H1 (cell line): ENCODE data around the gene RMC1. TPM values are rescaled to one million over a fixed set of nuclear protein-coding genes. Genes with fewer than 3 reads are reported as not detected.
A peak's percentile ranks its signal among the peaks of the same experiment; 100 is the strongest.

Experiments
- CTCF ChIA-PET: fragments of 300-600 bp; sonication (Branson Sonifier 250); formaldehyde crosslinking; loops from one replicate; lab custom pipeline; 2021; ENCODE audit not compliant: partially characterized antibody; lab: Charles Lee
- POLR2A ChIA-PET: fragments of 300-600 bp; sonication (Branson Sonifier 250); formaldehyde crosslinking; loops from one replicate; lab custom pipeline; 2021; ENCODE audit warnings: inconsistent platforms; ENCODE audit not compliant: partially characterized antibody; lab: Charles Lee
- DNase-seq, 2 experiments: peaks; one replicate each; pipeline versions ENCODE4 v3.0.0 to v3.0.0-alpha.2; 2010 to 2022; ENCODE audit warnings: low spot score in 2 of 2, low read depth in 1 of 2, mixed read lengths in 1 of 2
- FAIRE-seq: peaks from 2 replicates; lab custom pipeline; 2011; peaks lifted over from hg19 to GRCh38; lab: Jason Lieb, UNC
- H2AFZ ChIP-seq: 2 replicates; pipeline ENCODE4 v1.8.1; 2012; ENCODE audit warnings: low read length, inconsistent platforms
- H2AK5ac ChIP-seq: 2 replicates; pipeline ENCODE4 v1.6.1; 2013; ENCODE audit warnings: low read depth, low read length
- H2BK120ac ChIP-seq: replicated peaks from 2 replicates; pipeline ENCODE3; 2013; ENCODE audit warnings: low read depth, low read length, inconsistent platforms
- H2BK12ac ChIP-seq: 2 replicates; pipeline ENCODE4 v1.6.1; 2013; ENCODE audit warnings: low read depth, low read length
- H2BK15ac ChIP-seq: 2 replicates; pipeline ENCODE4 v1.6.1; 2013; ENCODE audit warnings: low read length
- H2BK20ac ChIP-seq: 2 replicates; pipeline ENCODE4 v1.6.1; 2013; ENCODE audit warnings: low read length
- H2BK5ac ChIP-seq: 2 replicates; pipeline ENCODE4 v1.6.1; 2013; ENCODE audit warnings: low read depth, low read length
- H3K14ac ChIP-seq: 2 replicates; pipeline ENCODE4 v1.6.1; 2013; ENCODE audit warnings: inconsistent platforms; ENCODE audit not compliant: insufficient read length
- H3K18ac ChIP-seq: 2 replicates; pipeline ENCODE4 v1.6.1; 2013; ENCODE audit warnings: low read length; ENCODE audit errors: extremely low read depth
- H3K23ac ChIP-seq: 2 replicates; pipeline ENCODE4 v1.6.1; 2013; ENCODE audit warnings: inconsistent platforms; ENCODE audit not compliant: insufficient read length
- H3K23me2 ChIP-seq: 2 replicates; pipeline ENCODE4 v1.6.1; 2013; ENCODE audit warnings: low read depth, low read length
- H3K27ac ChIP-seq: 2 replicates; pipeline ENCODE4 v1.6.1; 2011; ENCODE audit warnings: low read depth, low read length, inconsistent platforms
- H3K27me3 ChIP-seq, 4 experiments: replicated peaks in 1 of 4; 1 replicate in 1 of 4; 2 replicates in 3 of 4; pipeline versions ENCODE4 v1.6.1 to v1.8.1; 2011 to 2013; ENCODE audit warnings: low read length in 3 of 4, mild to moderate bottlenecking in 3 of 4, inconsistent platforms in 2 of 4, mixed read lengths in 2 of 4, moderate library complexity in 1 of 4; ENCODE audit not compliant: control insufficient read depth in 3 of 4, insufficient read depth in 3 of 4; ENCODE audit errors: extremely low read depth in 1 of 4
- H3K36me3 ChIP-seq, 4 experiments: 2 replicates each; pipeline versions ENCODE4 v1.6.1 to v1.8.1; 2011 to 2013; ENCODE audit warnings: mild to moderate bottlenecking in 4 of 4, low read length in 3 of 4, moderate library complexity in 2 of 4, control low read depth in 1 of 4, inconsistent platforms in 1 of 4; ENCODE audit not compliant: insufficient read depth in 4 of 4, control insufficient read depth in 2 of 4
- H3K4ac ChIP-seq: replicated peaks from 2 replicates; pipeline ENCODE3; 2013; ENCODE audit warnings: low read length, low read depth, mixed read lengths, inconsistent platforms; ENCODE audit not compliant: insufficient read length
- H3K4me1 ChIP-seq, 4 experiments: replicated peaks in 1 of 4; 1 replicate in 1 of 4; 2 replicates in 3 of 4; pipeline versions ENCODE4 v1.6.1 to v1.8.1; 2011 to 2013; ENCODE audit warnings: low read length in 3 of 4, inconsistent platforms in 2 of 4, mixed read lengths in 1 of 4; ENCODE audit not compliant: insufficient read depth in 4 of 4, control insufficient read depth in 3 of 4
- H3K4me2 ChIP-seq, 2 experiments: 2 replicates each; pipeline versions ENCODE4 v1.6.1 to v1.8.1; 2011 to 2013; ENCODE audit warnings: low read depth in 2 of 2, low read length in 2 of 2, control low read depth in 1 of 2, inconsistent platforms in 1 of 2, mild to moderate bottlenecking in 1 of 2; ENCODE audit not compliant: insufficient read depth in 1 of 2
- H3K4me3 ChIP-seq, 4 experiments: fragments of 200-600, 300-600 bp in 1 of 4; sonication (generic), shearing (Covaris generic), sonication (Bioruptor Twin) in 1 of 4; 2 replicates each; pipeline versions ENCODE4 v1.5.1 to v1.8.1; 2011 to 2016; ENCODE audit warnings: low read length in 4 of 4, low read depth in 3 of 4, control low read depth in 2 of 4, inconsistent platforms in 2 of 4, mild to moderate bottlenecking in 2 of 4, mixed read lengths in 1 of 4, moderate library complexity in 1 of 4; ENCODE audit not compliant: insufficient read depth in 2 of 4; ENCODE audit errors: extremely low read depth in 1 of 4
- H3K56ac ChIP-seq: replicated peaks from 2 replicates; pipeline ENCODE3; 2013; ENCODE audit warnings: low read depth, mild to moderate bottlenecking, mixed read lengths, low read length, inconsistent platforms; ENCODE audit not compliant: insufficient read length
- H3K79me1 ChIP-seq: 2 replicates; pipeline ENCODE4 v1.6.1; 2013; ENCODE audit warnings: low read depth, low read length, control low read depth
- H3K79me2 ChIP-seq, 2 experiments: 2 replicates each; pipeline versions ENCODE4 v1.6.1 to v1.8.1; 2012 to 2013; ENCODE audit warnings: low read length in 2 of 2, mild to moderate bottlenecking in 2 of 2, inconsistent platforms in 1 of 2; ENCODE audit not compliant: insufficient read depth in 2 of 2, control insufficient read depth in 1 of 2
- H3K9ac ChIP-seq, 4 experiments: replicated peaks in 1 of 4; 1 replicate in 1 of 4; 2 replicates in 3 of 4; pipeline versions ENCODE4 v1.6.1 to v1.8.1; 2011 to 2013; ENCODE audit warnings: low read depth in 3 of 4, low read length in 3 of 4, control low read depth in 2 of 4, mild to moderate bottlenecking in 2 of 4, moderate library complexity in 2 of 4, inconsistent platforms in 1 of 4; ENCODE audit errors: extremely low read depth in 1 of 4
- H3K9me3 ChIP-seq, 2 experiments: 2 replicates each; pipeline versions ENCODE4 v1.6.1 to v1.8.1; 2012 to 2013; ENCODE audit warnings: mild to moderate bottlenecking in 2 of 2, moderate library complexity in 2 of 2, control low read depth in 1 of 2, inconsistent platforms in 1 of 2, low read depth in 1 of 2, low read length in 1 of 2, mixed read lengths in 1 of 2; ENCODE audit not compliant: insufficient read depth in 2 of 2
- H4K20me1 ChIP-seq, 2 experiments: replicated peaks in 1 of 2; 2 replicates each; pipeline versions ENCODE3 to v1.8.1; 2011 to 2013; ENCODE audit warnings: inconsistent platforms in 2 of 2, low read length in 2 of 2, mild to moderate bottlenecking in 1 of 2; ENCODE audit not compliant: insufficient read depth in 2 of 2, control insufficient read depth in 1 of 2
- H4K5ac ChIP-seq: 2 replicates; pipeline ENCODE4 v1.6.1; 2013; ENCODE audit warnings: low read length, low read depth, mixed read lengths, inconsistent platforms; ENCODE audit not compliant: insufficient read length
- H4K8ac ChIP-seq: 2 replicates; pipeline ENCODE4 v1.8.0; 2013; ENCODE audit warnings: mild to moderate bottlenecking, moderate library complexity, low read length, inconsistent platforms; ENCODE audit not compliant: insufficient read depth; ENCODE audit errors: extremely low read depth
- H4K91ac ChIP-seq: replicated peaks from 2 replicates; pipeline ENCODE3; 2013; ENCODE audit warnings: low read length, mixed read lengths, inconsistent platforms; ENCODE audit not compliant: insufficient read length
- HDAC2 ChIP-seq, 2 experiments: fragments of 300-600 bp in 1 of 2; sonication (generic) in 1 of 2; IDR thresholded peaks; 2 replicates each; pipeline ENCODE4 v1.6.1; 2011 to 2012; ENCODE audit warnings: low read depth in 2 of 2, low read length in 2 of 2, mild to moderate bottlenecking in 2 of 2, moderate library complexity in 2 of 2, borderline replicate concordance in 1 of 2, inconsistent platforms in 1 of 2
- SAP30 ChIP-seq: fragments of 300-600 bp; sonication (generic); IDR thresholded peaks from 2 replicates; pipeline ENCODE4 v1.7.1; 2012; ENCODE audit warnings: low read length, moderate library complexity, mild to moderate bottlenecking, inconsistent platforms; ENCODE audit not compliant: insufficient read depth, insufficient replicate concordance
- SIRT6 ChIP-seq: IDR thresholded peaks from one replicate; pipeline ENCODE4 v1.7.1; 2012; ENCODE audit warnings: low read length, inconsistent platforms
- WGBS, 2 experiments: shearing (Covaris generic) in 1 of 2; methylation state at CpG; one replicate each; pipeline versions ENCODE4 v1.1.6 to v1.1.7; 2013 to 2015; ENCODE audit warnings: low lambda C conversion rate in 2 of 2, mixed read lengths in 2 of 2, inconsistent platforms in 1 of 2, low coverage in 1 of 2, missing lambda C conversion rate in 1 of 2; ENCODE audit not compliant: insufficient replicate concordance in 2 of 2, insufficient coverage in 1 of 2, insufficient read length in 1 of 2; ENCODE audit errors: extremely low coverage in 1 of 2, missing lambda C conversion rate in 1 of 2; 5-methylcytosine and 5-hydroxymethylcytosine counted together
- polyA plus RNA-seq, 7 experiments: library from polyadenylated mRNA; depleted of rRNA in 3 of 7; stranded (reverse) in 5 of 7; unstranded in 2 of 7; fragments of >200 nt in 5 of 7; fragments of 200-250 nt in 2 of 7; gene quantifications; 1 replicate in 5 of 7; 2 replicates in 1 of 7; 4 replicates in 1 of 7; pipeline versions ENCODE4 v1.2.1 to v1.2.3, GENCODE V29; 2011 to 2013; ENCODE audit warnings: missing spikeins in 2 of 7, mixed read lengths in 2 of 7
- total RNA-seq: library from RNA; stranded (reverse); fragmentation: NEBNext Ultra II Directional; extraction: Animal tissue kit (Norgen Biotek cat#: 25700); gene quantifications from 2 replicates; pipeline ENCODE4 v1.2.1, GENCODE V29; 2021

RMC1 gene
- total and polyA plus RNA-seq, 2 of the 8 experiments (the other 6 are each of a cell fraction or from before 2014, with no cell fraction given) = 16.4 to 20.1 TPM

- no peak overlapping the region for H3K27ac ChIP-seq
- CTCF ChIA-PET = interaction anchor here (0.6 to 1.6 kb wide), 4 partner anchors 9 to 104 kb away, joined by 3 to 7 read pairs (median 6); no protein-coding TSS in a partner anchor
- no peak overlapping the region for H2BK15ac ChIP-seq
- H2BK20ac ChIP-seq = no peak overlapping the region
- H3K9ac ChIP-seq = no peak overlapping the region
- H3K23ac ChIP-seq = no peak overlapping the region
- WGBS, 2 experiments = 82% methylated on average over 14 of the region's 14 CpGs; no CpG with 5 or more reads in 1 of the 2 experiments
- no peak overlapping the region for H3K4me2 ChIP-seq
- 0 out of 2 replicates have a peak overlapping the region, but pooled peaks have one; percentile 57 for H2AFZ ChIP-seq
- no peak overlapping the region for H2BK12ac ChIP-seq
- DNase-seq (no peak), FAIRE-seq (no peak)
- TF ChIP-seq SIRT6 (no peak), SAP30 (no peak), HDAC2 (IDR thresholded peaks at IDR 0.05; ENCODE audit: borderline replicate concordance in 1 of 2, low read depth in 2 of 2, low read length in 2 of 2) (no peak)
- H3K79me1 ChIP-seq = no peaks in the 10 kb centered on the region
- H3K14ac ChIP-seq = no peak overlapping the region
- H3K18ac ChIP-seq = no peak overlapping the region
- no peaks in the 10 kb centered on the region for H4K20me1 ChIP-seq
- no peak overlapping the region for H2BK5ac ChIP-seq
- no peak overlapping the region for H2AK5ac ChIP-seq
- H2BK120ac ChIP-seq = no peak overlapping the region
- H3K27me3 ChIP-seq = no peaks in the 10 kb centered on the region
- H3K79me2 ChIP-seq = no peaks in the 10 kb centered on the region
- no peaks in the 10 kb centered on the region for H3K36me3 ChIP-seq
- no peaks in the 10 kb centered on the region for H3K4me1 ChIP-seq
- POLR2A ChIA-PET = interaction anchor here (1.3 kb wide), 1 partner anchor 16 kb away, joined by 3 read pairs; no protein-coding TSS in a partner anchor
- H3K23me2 ChIP-seq = no peaks in the 10 kb centered on the region
- no peak overlapping the region for H4K8ac ChIP-seq
- H4K91ac ChIP-seq = no peak overlapping the region
- no peak overlapping the region for H4K5ac ChIP-seq
- H3K9me3 ChIP-seq = no peaks in the 10 kb centered on the region
- H3K56ac ChIP-seq = no peak overlapping the region
- H3K4ac ChIP-seq = no peak overlapping the region
- no peak overlapping the region for H3K4me3 ChIP-seq
Measured at GRCh38 chr18:23487738-23488570, 15.4 kb upstream of the RMC1 start.
